GM18520 (cell line): ENCODE data around the gene ERCC8.
"Not testable (repeated sequence)": the region's sequence is repeated elsewhere in the genome, so short reads cannot be mapped to it uniquely, and the experiment has no call there.

Source experiments
- ATAC-seq: cut with Tn5 transposase; IDR thresholded peaks from one replicate; pipeline ENCODE4 v1.9.1; 2021; ENCODE audit not compliant: unreplicated experiment

ERCC8 gene, protein sequence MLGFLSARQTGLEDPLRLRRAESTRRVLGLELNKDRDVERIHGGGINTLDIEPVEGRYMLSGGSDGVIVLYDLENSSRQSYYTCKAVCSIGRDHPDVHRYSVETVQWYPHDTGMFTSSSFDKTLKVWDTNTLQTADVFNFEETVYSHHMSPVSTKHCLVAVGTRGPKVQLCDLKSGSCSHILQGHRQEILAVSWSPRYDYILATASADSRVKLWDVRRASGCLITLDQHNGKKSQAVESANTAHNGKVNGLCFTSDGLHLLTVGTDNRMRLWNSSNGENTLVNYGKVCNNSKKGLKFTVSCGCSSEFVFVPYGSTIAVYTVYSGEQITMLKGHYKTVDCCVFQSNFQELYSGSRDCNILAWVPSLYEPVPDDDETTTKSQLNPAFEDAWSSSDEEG

DNA sequence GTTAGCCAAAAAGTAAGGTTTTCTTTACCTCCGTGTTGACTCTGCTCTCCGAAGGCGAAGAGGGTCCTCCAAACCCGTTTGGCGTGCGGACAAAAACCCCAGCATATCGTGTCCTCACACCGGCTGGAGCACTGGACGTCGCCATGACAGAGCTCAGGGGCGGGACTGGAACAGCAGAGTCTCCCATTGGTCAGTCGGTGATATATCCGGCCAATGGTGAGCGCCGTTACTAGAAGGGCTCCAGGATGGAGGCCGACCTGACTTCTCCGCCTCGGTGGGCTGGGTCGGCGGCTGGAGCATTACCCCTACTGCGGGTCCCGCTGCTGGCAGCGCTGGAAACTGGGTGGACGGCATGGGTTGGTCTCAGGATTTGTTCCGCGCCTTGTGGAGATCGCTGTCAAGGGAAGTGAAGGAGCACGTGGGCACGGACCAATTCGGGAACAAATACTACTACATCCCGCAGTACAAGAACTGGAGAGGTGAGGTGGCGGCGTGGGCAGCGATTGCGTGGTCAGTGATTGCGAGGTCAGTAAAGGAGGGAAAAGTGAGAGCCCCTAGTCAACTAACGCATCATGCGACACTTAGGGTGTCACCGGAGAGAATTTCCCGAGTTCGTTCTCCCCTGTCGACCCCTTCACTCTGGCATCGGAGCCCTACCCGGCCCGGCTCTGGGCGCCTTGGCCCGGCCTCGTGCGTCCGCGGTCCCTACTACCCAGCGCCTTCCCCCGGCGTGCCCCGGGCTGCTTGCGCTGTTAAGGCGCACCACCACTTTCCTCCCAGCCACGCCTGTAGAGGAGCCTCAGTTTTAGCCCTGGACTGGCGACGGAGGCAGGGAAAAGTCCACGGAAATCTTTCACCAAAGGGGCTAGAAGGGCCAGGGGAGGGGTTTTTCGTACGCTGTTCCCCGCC, at the start of gene ERCC8, which contains the start of gene NDUFAF2:
ERCC8 (minus strand) TSS at position 167 of the 909 bp plus-strand sequence; CDS start at position 105, 62 bp downstream.
NDUFAF2 (plus strand) TSS at position 302 of the 909 bp plus-strand sequence; CDS start at position 353, 51 bp downstream.
- ATAC-seq, result peak; percentile 100

DNA sequence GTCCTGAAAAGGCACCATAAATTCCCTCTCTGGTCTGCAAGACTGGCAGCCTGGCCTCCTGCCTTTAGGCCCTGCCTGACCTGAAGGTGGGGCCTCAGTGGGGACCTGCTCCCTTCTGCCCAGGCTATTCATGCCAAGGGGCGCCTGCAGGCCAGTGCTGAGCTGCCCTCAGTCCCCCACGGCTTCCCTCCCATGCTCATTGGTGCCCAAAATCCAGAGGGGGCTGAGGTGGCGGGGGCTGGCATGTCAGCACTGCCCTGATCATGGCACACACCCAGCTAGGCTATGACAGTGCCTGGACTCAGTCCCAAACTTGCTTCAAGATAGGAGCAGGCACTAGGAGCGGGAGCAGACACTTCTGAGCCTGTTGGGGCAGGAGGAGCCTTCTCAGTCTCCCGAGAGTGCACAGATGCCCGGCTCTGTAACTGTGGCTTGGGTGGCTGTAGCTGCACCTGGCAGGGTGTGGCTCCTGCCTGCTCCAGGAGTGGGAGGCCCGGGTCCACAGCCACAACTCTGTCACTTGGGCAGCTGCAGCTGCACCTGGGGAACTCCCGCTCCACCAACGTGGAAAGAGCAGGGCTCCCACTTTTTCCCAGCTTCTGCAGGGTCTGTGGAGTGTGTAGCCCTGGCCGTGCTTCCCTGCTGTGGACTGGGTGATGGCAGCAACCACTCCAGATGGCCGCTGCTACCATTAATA, 49.2 kb upstream of the ERCC8 start:
- ATAC-seq, result no peak

DNA sequence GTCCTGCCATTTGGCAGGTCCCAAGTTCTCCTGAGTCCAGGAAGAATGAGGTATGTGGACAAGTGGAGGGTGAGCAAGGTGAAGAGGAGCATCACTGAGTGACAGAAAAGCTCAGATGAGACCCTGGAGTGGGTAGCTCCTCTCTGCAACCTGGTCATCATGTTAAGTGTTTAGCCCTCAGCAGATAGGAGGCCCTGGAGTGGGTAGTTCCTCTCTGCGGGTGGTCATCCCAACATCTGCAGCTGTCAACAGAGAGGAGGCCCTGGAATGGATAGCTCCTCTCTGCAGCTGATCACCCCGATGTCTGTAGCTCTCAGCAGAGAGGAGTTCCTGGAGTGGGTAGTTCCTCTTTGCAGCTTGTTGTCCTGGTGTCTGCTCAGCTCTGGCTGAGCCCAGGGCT, 48.6 kb upstream of the ERCC8 start:
- ATAC-seq, result no peak

DNA sequence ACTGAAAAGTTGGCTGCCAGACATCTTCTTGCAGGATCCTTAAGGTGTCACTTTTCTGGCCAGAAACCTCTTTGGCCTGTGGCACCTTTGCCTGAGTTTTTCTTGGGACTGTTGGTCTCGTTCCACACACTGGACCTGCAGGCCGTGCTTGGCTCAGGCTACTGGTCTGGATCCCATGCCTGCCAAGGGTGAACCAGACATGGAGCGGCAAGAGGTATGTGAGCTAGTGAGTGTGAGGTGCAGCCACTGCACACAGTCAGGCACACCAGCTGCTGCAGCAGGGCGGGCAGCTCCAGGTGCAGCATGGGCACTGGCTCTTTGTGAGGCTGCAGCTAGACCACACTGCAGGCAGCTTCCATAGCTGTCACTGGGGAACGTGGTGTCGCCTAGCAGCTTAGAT, 48.0 kb upstream of the ERCC8 start:
- no peak for ATAC-seq

DNA sequence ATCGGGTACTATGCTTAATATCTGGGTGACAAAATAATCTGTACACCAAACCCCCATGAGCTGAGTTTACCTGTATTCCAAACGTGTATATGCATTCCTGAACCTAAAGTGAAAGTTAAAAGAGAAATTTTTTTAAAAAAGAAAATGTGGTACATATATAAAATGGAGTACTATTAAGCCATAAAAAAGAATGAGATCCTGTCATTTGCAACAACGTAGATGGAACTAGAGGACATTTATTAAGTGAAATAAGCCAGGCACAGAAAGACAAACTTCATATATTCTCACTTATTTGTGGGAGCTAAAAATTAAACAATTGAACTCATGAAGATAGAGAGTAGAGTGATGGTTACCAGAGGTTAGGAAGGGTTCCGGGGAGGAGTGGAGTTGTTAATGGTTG, 44.9 kb upstream of the ERCC8 start:
- no peak for ATAC-seq

DNA sequence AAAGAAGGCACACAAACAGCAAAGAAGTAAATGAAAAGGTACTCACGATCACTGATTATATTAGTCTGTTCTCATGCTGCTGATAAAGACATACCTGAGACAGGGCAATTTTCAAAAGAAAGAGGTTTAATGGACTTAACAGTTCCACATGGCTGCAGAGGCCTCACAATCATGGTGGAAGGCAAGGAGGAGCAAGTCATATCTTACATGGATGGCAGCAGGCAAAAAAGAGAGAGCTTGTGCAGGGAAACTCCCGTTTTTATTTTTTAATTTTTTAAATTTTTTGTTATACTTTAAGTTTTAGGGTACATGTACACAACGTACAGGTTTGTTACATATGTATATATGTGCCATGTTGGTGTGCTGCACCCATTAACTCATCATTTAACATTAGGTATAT, 37.3 kb upstream of the ERCC8 start:
- not testable (repeated sequence) for ATAC-seq

DNA sequence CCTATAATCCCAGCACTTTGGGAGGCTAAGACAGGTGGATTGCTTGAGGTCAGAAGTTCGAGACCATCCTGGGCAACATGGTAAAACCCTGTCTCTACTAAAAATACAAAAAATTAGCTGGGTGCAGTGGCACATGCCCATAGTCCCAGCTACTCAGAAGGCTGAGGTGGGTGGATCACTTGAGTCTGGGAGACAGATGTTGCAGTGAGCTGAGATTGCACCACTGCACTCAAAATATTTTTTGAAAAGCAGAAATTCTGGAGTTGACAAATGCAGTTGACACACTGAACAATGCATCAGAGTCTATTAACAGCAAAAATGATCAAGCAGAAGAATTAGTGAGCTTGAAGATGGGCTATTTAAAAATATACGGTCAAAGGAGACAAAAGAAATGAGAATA, 35.6 kb upstream of the ERCC8 start:
- no peak for ATAC-seq

DNA sequence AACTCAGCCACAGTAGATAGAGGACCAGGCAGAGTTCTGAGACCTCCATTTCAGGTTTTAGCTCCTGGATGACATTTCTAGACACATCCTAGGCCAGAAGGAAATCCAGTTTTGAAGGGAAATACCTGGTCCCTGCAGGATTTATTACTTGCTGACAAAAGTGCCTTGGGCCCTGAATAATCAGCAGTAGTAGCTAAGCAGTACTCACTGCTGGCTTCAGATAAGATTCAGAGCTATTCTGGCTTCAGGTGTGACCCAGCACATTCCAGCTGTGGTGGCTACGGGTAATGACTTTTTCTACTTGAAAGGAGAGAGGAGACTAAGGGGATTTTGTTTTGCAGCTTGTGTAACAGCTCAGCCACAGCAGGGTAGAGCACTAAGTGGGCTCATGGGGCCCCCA, 34.1 kb upstream of the ERCC8 start:
- no peak for ATAC-seq

DNA sequence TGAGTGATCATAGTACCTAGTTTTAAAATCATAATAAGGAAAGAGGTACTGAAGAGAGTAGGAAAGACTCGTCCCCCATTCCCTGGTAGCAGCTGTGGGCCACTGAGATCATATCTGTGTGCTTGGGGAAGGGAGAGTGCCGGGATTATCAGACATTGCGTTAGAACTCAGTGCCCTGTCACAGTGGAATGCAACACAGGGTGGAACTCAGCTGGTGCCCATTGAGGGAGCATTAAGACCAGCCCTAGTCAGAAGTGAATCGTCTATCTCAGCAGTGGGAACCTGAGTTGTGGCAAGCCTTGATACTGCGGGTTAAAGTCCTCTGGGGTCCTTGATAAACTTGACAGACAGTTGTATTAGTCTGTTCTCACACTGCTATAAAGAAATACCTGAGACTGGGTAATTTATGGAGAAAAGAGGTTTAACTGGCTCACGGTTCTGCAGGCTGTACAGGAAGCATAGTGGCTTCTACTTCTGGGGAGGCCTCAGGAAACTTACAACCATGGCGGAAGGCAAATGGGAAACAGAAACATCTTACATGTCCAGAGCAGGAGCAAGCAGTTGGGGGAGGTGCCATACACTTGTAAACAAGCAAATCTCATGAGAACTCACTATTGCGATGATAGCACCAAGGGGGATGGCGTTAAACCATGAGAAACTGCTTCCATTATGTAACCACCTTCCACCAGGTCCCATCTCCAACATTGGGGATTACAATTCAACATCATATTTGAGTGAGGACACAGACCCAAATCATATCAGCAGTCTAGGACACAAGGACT, 33.3 kb upstream of the ERCC8 start:
- no peak for ATAC-seq

DNA sequence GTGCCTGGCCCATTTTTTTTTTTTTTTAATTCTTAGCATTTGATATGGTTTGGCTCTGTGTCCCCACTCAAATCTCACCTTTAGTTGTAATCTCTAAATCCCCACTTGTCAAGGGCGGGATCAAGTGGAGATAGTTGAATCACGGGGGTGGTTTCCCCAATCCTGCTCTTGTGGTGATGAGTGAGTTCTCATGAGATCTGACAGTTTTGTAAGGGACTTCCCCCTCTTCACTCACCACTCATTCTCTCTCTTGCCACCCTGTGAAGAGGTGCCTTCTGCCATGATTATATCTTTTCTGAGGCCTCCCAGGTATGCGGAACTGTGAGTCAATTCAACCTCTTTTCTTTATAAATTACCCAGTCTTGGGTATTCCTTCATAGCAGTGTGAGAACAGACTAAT, 27.4 kb upstream of the ERCC8 start:
- peak; percentile 80 for ATAC-seq

DNA sequence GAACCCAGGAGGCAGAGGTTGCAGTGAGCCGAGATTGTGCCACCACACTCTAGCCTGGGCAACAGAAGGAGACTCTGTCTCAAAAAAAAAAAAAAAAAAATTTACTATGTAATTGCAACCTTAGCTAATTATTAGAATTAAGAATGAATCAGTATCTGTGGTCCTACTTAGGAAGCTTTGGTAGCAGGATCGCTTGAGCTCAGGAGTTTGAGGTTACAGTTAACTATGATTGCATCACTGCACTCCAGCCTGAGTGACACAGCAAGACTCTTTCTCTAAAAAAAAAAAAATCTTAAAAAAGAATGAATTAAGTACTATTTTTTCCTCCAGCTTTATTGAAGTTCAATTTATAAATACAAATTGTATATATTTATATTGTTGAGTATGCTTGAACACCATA, 16.8 kb upstream of the ERCC8 start:
- ATAC-seq, result no peak

DNA sequence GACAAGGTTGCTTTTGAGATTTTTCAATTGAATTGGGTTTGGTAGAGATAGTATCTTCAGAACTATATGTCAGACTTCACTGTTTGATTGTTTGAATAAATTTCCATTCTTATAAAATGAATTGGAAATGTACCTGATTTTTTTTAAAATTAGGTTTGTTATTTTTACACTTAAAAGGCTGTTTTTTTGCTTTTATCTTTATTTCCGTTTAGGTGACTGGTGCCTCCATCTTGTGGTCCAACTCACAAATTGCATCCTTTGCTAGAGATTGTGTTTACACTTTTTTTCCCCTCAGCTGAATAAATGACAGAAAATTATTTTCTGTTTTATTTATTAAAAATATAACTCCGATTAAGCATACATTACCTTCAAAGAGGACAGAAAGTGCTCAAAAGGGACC, 15.7 kb upstream of the ERCC8 start:
- ATAC-seq, result no peak

DNA sequence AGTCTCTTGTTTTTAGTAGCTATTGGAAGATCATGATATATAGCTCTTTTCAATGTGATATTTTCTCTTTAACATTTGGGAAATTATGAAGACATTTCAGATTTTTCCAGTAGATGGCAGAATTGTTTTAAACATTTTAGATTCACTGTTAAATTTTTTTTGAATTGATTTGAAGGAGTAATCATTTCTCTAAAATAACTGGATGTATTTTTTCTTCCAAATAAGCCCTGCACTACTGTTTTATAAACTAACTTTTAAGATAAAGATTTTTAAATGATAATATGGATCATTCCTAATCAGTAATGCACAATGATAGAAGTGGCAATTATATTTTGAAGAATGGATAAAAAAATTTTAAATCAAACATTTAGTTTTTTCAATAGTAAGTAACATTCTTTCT, 14.3 kb upstream of the ERCC8 start:
- no peak for ATAC-seq

DNA sequence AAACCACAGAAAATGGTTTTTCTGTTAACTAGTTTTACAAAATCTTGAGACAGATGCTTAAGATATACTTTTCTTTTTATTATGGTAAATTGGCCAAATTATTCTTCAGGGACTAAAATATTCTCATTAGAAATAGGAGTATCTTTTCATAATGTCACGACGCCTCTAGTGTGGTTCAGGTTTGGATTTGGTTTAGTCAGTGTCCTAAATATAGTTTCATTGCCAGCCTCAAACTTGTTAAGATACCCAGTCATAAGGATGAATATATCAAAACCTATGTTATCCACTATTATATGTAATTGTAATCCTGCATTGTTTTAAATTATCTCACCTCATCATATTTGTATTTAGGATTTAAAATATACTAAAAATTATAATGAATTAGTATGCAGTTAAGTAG, 13.8 kb upstream of the ERCC8 start:
- no peak for ATAC-seq

DNA sequence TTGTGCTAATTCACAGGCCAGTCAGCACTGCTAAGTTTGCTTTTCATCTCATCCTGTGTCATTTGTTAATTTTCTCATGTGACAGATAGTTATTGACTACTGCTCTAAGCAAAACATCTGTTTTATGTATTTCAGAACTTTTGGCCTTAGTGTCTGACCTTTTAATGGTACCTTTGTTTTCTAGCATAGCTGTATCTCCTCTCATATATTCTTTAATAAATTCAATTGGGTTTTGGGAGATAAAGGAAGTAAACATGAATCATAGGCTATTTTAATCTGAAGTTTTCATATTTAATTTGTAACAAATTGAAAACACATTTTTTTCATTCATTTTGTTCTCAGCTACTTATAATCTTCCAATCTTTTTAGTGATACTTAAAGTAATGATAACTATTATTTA, 13.2 kb upstream of the ERCC8 start:
- no peak for ATAC-seq

DNA sequence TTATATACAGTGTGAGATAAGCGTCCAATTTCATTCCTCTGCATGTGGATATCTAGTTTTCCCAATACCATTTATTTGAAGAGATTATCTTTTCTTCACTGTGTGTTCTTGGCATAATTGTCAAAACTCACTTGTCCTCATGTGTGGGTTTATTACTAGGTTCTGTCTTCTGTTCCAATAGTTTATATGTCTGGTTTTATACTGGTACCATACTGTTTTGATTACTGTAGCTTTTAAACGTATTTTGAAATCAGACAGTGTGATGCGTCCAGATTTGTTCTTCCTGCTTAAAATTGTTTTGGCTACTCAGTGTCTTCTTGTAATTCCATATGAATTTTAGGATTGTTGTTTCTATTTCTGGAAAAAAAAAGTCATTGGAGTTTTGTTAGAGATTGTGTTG, 10.4 kb upstream of the ERCC8 start:
- no peak for ATAC-seq

DNA sequence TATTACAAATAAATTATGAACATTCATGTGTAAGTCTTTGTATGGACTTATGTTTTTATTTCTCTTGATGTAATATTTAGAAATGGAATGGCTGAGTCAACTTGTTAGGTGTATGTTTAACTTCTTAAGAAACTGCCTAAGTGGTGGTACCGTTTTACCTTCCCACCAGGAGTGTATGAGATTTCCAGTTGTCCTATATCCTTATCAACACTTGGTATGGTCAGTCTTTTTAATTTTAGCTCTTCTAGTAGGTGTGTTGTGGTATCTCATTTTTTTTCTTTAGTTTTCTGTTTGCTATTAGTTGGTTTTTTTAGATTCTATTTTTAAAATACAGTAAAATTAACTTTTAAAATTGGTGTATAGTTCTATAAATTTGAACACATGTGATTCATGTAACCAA, 3.9 kb upstream of the ERCC8 start:
- no peak for ATAC-seq

DNA sequence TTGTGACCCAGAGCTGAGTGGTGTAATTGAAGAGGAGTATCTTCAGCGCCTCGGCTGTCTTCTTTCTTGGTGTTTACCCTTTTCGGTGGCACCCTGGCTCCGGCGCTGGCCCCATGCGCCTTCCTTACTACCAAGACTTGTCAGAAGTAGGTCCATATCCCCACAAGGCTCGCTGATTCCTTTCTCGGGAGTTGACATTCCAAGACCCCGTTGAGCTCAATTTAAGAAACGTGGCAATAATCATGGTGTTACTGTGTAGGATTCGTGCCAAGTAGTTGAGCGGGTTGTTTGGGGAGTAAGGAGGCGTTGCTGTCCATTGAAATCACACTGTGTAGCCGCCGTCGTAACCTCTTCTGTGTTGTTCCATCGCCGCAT, 930 bp upstream of the ERCC8 start:
- no peak for ATAC-seq

DNA sequence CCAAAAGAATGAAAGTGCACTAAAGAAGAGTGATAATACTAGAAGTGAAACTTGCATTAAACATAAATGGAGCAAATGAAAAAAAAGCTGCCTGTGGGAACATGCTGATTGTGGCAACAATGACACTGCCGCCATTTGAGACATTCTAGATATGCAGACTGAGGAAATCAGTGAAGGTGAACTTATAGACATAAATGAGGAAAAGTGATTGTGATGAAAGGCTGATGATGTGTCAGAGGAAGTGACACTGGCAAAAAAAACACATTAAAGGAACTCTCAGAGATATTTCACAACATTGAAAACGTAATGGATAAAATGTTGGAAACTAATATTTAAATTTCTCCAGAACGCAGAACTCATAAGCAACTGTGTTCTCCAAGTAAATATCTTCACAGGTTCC, 1.2 kb downstream of the ERCC8 start:
- no peak for ATAC-seq

DNA sequence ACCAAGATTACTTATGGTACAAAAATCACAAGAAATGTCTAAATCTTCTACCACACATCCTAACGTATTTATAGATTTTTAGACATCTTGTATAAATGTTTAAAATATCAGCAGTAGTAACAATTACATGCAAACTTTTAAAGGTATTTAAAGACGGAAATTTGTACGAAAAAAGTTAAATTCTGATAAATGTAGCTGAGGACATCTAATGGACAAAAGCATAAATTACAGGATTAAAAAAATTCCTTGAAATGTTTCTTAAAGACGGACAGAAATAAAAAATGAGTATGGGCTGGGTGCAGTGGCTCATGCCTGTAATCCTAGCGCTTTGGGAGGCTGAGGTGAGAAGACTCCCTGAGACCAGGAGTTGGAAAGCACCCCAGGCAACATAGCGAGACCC, 15.8 kb downstream of the ERCC8 start:
- ATAC-seq, result no peak

DNA sequence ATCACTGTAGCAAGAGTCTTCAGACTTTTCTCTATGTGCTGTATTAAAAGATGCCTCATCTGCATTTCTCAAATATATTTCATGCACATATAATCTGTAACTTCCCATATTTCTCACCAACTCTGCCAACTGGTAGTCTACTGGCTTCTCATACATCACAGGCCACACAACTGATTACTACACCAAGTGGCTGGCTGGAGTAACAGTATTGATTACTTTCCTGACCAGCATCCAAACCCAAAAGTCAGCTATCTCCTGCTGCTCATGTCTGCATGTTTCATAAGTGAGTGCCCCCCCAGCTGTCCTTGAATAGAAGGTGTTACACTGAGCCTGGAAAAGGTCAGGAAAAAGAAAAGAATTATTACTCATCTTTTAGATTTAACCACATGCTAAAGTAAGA, 17.4 kb downstream of the ERCC8 start:
- ATAC-seq, result no peak
